HL-60 (cell line): ENCODE data around the gene ADD3.

Source experiments
- GABPA ChIP-seq: IDR thresholded peaks from 2 replicates; pipeline ENCODE4 v1.6.1; 2012; ENCODE audit warnings: low read depth
- POLR2AphosphoS5 ChIP-seq: IDR thresholded peaks from 2 replicates; pipeline ENCODE4 v1.6.1; 2012; ENCODE audit warnings: low read depth
- SPI1 ChIP-seq: IDR thresholded peaks from 2 replicates; pipeline ENCODE4 v1.6.1; 2012; ENCODE audit warnings: low read depth, mild to moderate bottlenecking, borderline replicate concordance
- TF ChIP-seq, protein P1 (sequence below): IDR thresholded peaks from one replicate; pipeline ENCODE4 v1.5.1; 2011; ENCODE audit warnings: low read length, control low read depth, inconsistent platforms; ENCODE audit not compliant: insufficient read depth
- TF ChIP-seq, protein P2 (sequence below): IDR thresholded peaks from 2 replicates; pipeline ENCODE4 v1.6.1; 2012; ENCODE audit warnings: low read depth; ENCODE audit not compliant: insufficient replicate concordance

DNA sequence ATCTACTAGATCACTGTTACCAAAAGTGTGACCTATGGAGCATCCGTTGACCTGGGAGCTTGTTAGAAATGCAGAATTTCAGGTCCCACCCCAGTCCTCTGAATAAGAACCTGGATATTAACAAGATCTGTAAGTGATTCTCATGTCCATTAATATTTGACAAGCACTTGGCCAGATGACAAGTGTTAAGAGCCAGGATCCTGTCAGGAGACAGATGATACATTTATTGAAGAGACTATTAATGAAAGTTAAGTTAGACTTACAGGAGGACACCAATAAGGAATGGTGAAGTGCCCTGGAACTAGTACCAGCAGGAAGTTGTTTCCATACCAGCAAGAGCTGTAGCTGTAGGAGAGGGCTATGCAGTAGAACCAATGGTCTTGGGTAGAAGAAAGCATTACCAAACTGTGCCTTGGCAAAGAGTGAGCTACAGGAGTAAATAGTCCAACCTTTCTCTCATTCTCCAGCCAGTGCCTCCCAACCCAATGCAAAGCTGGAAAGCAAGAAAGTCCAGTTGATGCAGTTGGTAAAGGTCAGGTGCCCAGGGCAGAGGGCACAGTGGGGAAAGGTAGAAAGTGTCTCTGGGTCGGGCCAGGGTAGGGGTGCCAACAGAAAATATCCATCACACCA, 35.3 kb upstream of the ADD3 start:
- TF ChIP-seq POLR2AphosphoS5 (no peak), GABPA (no peak), SPI1 (no peak)
- TF ChIP-seq, protein P1, sequence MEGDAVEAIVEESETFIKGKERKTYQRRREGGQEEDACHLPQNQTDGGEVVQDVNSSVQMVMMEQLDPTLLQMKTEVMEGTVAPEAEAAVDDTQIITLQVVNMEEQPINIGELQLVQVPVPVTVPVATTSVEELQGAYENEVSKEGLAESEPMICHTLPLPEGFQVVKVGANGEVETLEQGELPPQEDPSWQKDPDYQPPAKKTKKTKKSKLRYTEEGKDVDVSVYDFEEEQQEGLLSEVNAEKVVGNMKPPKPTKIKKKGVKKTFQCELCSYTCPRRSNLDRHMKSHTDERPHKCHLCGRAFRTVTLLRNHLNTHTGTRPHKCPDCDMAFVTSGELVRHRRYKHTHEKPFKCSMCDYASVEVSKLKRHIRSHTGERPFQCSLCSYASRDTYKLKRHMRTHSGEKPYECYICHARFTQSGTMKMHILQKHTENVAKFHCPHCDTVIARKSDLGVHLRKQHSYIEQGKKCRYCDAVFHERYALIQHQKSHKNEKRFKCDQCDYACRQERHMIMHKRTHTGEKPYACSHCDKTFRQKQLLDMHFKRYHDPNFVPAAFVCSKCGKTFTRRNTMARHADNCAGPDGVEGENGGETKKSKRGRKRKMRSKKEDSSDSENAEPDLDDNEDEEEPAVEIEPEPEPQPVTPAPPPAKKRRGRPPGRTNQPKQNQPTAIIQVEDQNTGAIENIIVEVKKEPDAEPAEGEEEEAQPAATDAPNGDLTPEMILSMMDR = no peak
- TF ChIP-seq, protein P2, sequence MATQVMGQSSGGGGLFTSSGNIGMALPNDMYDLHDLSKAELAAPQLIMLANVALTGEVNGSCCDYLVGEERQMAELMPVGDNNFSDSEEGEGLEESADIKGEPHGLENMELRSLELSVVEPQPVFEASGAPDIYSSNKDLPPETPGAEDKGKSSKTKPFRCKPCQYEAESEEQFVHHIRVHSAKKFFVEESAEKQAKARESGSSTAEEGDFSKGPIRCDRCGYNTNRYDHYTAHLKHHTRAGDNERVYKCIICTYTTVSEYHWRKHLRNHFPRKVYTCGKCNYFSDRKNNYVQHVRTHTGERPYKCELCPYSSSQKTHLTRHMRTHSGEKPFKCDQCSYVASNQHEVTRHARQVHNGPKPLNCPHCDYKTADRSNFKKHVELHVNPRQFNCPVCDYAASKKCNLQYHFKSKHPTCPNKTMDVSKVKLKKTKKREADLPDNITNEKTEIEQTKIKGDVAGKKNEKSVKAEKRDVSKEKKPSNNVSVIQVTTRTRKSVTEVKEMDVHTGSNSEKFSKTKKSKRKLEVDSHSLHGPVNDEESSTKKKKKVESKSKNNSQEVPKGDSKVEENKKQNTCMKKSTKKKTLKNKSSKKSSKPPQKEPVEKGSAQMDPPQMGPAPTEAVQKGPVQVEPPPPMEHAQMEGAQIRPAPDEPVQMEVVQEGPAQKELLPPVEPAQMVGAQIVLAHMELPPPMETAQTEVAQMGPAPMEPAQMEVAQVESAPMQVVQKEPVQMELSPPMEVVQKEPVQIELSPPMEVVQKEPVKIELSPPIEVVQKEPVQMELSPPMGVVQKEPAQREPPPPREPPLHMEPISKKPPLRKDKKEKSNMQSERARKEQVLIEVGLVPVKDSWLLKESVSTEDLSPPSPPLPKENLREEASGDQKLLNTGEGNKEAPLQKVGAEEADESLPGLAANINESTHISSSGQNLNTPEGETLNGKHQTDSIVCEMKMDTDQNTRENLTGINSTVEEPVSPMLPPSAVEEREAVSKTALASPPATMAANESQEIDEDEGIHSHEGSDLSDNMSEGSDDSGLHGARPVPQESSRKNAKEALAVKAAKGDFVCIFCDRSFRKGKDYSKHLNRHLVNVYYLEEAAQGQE = no peak
